ENCODE results near the gene TROAP.
"Not testable (repeated sequence)": the region's sequence is repeated elsewhere in the genome, so short reads cannot be mapped to it uniquely, and the experiment has no call there.

The TROAP gene

DNA sequence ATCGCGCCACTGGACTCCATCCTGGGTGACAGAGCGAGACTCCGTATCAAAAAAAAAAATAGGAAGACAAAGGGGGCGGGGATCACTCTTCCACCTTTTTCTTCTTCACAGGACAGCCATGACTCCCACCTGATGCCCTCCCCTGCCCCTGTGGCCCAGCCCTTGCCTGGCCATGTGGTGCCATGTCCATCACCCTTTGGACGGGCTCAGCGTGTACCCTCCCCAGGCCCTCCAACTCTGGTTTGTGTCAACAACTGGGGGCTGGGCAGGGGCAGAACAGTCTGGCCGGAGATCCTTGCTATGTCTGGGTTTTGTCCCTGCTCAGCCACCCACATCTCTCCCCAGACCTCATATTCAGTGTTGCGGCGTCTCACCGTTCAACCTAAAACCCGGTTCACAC is 5.8 kb downstream of the TROAP start:
- no peak for DNase-seq (ENCODE audit: low spot score)

GRCh38 chr12:49330032-49330619 is 7.1 kb downstream of the TROAP start:
- DNase-seq (ENCODE audit: low spot score): no peak

DNA sequence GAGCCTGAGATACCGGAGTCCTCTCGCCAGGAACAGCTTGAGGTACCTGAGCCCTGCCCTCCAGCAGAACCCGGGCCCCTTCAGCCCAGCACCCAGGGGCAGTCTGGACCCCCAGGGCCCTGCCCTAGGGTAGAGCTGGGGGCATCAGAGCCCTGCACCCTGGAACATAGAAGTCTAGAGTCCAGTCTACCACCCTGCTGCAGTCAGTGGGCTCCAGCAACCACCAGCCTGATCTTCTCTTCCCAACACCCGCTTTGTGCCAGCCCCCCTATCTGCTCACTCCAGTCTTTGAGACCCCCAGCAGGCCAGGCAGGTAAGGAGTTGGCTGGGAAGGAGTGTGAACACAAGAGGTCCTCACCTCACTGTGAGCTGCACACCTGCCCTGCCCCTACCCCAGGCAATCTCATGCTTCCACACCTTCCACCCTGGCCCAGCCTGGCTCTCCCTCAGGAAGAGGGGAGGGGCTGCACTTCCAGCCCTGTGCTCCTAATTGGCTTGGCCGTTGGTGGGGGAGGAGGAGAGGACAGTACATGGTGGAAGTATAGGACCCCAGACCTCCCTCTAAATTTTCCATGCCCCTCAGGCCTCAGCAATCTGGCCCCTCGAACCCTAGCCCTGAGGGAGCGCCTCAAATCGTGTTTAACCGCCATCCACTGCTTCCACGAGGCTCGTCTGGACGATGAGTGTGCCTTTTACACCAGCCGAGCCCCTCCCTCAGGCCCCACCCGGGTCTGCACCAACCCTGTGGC is 7.8 kb downstream of the TROAP start:
- no peak for DNase-seq (ENCODE audit: low spot score)

DNA sequence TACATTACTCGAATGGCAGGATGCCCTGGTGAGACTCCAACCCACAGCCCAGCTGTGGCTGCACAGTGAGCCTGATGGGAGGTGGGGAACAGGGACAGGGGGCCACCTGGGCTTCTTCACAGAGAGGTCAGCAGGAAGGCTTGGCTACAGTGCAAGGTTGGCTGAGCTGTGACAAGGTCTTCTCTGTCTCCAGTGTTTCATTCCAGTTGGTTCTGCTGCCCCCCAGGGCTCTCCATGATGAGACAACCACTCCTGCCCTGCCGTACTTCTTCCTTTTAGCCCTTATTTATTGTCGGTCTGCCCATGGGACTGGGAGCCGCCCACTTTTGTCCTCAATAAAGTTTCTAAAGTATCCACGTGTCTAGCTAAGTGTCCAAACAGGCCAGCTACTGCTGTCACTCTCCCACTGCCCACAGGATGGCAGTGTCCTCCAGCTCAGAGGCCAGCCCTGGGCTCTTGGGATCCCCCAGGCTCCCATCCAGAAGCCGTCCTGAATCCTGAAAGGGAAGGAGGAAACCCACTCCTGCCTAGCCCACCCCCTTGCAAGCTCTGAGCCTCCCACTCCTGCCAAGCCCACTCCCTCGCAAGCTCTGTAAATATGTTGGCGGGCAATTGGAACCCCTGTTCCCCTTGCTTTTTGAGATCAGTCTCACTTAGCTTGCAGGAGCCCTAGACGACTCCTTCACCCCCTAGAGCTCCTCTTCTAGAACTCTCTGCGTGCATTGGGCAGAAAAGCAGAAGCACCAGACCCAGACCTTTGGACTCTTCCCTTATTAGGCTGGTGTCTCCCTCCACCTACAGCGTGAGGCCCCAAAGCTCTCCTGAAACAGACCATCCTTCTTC is 8.5 kb downstream of the TROAP start:
- peak; percentile 81 for DNase-seq (ENCODE audit: low spot score)

DNA sequence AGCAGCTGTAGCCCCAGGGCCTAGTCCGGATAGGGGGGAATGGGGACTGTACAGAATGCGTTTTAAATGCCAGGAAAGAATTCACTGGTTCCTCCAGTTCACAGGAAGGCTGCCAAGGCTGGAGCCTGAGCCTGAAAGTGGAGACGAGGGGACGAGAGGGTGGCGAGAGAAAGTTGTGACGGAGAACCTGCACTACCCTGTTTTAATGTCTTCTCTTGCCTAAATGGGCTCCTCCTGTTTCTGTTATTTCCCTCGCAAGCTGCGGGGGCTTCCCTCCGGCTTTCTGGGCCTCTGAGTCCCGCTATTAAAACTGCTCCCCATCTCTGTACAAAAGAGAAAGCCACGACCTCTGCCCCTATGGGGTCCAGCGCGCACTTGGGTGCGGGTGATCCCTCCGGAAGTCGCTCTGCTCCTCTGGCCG is 9.4 kb downstream of the TROAP start:
- no peak for DNase-seq (ENCODE audit: low spot score)

- no peak for DNase-seq (ENCODE audit: low spot score)
These were observed 9.9 kb downstream of the TROAP start for GRCh38 chr12:49332891-49333371.

DNA sequence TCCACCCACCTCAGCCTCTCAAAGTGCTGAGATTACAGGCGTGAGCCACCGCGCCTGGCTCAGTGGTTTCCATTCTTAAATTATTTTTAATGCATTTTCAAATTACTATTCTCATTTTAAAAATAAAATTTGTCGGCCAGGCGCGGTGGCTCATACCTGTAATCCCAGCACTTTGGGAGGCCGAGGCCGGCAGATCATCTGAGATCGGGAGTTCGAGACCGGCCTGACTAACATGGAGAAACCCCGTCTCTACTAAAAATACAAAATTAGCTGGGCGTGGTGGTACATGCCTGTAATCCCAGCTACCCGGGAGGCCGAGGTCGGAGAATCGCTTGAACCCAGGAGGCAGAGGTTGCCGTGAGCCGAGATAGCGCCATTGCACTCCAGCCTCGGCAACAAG is 10.7 kb downstream of the TROAP start:
- not testable (repeated sequence) for DNase-seq (ENCODE audit: low spot score)

GRCh38 chr12:49334226-49334625 is 11.2 kb downstream of the TROAP start:
- DNase-seq (ENCODE audit: low spot score): no peak

- DNase-seq (ENCODE audit: low spot score): no peak
These were observed 11.6 kb downstream of the TROAP start for GRCh38 chr12:49334681-49335080.

DNA sequence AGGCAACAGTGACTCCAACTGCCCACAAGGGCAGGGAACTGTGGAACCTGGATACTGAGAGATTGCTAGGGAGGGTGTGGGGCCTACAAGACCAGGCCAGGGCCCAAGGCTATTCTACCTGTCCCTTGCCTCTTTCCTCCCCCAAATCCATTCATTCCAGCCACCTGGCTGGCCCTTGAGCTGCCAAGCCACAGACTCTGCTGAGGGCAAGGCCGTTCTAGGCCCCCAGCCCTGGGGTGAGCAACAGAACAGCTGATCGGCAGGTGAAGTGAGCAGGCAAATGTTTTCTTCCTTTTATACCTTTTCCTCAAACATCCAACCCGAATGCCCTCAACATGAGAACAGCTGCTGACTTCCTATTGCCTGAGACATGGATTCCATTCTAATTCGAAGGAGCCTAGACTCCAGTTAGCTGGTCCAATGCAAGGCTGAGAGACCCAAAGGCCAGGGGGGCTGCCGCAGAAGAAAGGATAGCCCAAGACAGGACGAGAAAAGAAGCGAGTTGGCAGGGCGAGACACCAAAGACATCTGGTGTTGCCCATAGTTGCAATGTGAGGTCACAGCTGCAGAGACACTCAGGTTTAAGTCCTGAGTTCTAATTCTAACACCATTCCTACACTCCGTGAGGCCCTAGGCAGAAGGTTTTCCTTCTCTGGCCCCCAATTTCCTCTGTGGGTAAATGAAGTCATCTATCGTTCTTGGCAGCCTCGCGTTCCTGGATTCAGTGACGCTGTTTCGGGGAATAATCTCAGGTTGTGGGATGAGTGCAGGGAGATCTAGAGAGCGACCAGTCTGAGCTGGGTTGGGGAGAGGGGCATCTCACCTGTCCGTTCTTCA is 12.3 kb downstream of the TROAP start:
- no peak for DNase-seq (ENCODE audit: low spot score)

- DNase-seq (ENCODE audit: low spot score): no peak
These were observed 13.0 kb downstream of the TROAP start for GRCh38 chr12:49335955-49336644.

DNA sequence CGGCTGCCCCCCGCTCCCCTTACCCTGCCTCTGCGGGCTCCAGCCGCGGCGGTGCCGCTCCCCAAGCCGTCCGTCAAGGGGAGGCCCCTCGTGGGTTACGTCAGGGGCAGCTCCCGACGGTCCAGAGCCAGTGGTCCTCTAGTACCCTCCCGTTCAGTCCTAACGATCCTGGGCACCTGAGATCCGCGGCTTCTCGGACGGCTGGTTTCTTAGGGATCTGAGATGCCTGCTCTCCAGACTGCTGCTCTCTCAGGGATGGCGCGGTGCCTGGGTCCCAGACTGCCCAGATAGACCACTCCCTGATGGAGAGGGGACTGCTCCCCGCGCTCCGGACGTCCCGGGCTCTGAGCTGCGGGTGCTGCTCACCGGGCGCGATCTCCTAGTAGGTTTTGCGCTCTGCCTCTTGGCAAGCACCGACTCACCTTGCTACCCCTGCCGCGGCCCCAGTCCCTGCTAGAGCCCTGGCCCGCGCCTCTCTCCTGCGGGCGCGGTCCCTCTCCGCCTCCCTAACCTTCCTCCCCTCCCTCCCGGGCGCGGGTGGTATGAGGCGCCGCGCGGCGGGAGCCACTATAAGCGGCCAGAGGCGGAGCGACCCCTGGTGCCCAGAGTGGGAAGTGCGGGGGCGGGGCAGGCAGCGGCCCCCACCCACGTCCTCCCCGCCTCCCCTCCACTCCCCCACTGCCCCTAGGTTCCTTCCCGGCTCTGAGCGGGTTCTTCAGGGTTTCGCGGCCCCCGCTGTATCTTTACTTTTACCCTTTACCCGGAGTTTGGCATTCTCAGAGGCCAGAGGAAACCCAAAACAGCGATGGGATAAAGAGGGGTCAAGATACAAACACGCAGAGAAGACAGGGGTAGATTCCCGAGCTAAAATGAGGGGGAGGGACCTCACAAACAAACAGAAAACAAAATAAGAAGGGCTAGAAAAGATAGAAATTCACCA is 13.9 kb downstream of the TROAP start, which contains the start of gene C1QL4:
Gene C1QL4, minus strand, starts transcription at position 544 of the 940 bp plus-strand sequence. CDS start 711 bp downstream, outside the sequence.
- DNase-seq (ENCODE audit: low spot score): peak; percentile 94

GRCh38 chr12:49338830-49339463 is 15.9 kb downstream of the TROAP start:
- no peak for DNase-seq (ENCODE audit: low spot score)

- no peak for DNase-seq (ENCODE audit: low spot score)
These were observed 16.4 kb downstream of the TROAP start for GRCh38 chr12:49339464-49339861.

DNA sequence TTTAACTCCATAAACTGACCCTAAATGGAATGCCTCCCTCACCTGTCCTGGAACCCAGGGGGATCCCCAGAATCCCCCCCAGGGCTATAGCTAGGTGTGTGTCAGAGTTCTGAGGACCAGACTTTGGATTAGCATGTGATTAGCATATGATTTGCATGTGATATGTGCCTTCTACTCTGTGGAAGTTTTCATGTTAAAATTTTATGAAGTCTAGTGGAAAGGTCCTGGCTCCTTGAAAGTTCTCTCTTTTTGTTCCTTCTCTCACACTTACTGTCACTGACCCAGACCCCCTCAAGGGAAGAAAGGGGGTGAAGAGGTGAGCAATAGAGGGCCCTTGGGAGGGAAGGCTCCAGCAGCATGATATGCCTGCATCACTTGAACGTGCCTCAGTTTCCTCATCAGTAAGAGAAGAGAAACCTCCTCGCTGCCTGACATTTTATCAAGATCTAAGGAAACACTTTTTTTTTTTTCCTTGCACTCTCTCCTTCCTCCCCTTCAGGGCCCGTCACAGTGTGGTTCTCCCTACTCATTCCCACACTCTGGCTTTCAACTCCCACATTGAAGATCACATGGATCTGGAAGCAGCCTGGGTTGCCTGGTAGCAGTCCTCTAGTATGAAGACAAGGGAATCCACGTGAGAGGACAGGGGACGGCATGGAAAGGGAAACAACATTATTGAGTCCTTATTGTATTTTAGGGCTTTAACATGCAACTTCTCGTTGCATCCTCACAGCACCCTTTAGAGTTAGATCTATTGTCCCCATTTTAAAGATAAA is 17.2 kb downstream of the TROAP start:
- no peak for DNase-seq (ENCODE audit: low spot score)

GRCh38 chr12:49340971-49341776 is 18.1 kb downstream of the TROAP start:
- no peak for DNase-seq (ENCODE audit: low spot score)

GRCh38 chr12:49341777-49342065 is 18.7 kb downstream of the TROAP start:
- DNase-seq (ENCODE audit: low spot score): no peak

Data from iPS-NIHi11 (cell line).